ENCODE measurements around the gene LMX1A.

DNA sequence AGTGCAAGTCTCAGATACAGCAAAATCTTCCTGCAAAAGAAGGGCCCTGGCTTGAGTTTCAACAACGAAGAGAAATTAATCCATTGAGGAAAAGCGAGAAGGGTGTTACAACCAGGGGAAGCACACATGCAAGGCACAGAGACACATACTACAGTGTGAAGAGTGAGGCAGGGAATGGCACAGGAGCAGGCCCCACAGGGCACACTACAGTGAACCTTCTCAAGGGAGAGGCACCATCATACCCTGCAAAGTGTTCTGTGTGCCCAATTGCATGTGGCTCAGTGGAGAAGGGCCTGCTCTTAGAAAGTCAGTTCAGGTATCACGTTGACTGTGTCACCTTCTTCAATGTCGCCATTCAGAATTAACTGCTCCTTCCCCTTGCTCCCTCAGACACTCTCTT is 60.3 kb downstream of the LMX1A start:
- TF ChIP-seq, protein P1, sequence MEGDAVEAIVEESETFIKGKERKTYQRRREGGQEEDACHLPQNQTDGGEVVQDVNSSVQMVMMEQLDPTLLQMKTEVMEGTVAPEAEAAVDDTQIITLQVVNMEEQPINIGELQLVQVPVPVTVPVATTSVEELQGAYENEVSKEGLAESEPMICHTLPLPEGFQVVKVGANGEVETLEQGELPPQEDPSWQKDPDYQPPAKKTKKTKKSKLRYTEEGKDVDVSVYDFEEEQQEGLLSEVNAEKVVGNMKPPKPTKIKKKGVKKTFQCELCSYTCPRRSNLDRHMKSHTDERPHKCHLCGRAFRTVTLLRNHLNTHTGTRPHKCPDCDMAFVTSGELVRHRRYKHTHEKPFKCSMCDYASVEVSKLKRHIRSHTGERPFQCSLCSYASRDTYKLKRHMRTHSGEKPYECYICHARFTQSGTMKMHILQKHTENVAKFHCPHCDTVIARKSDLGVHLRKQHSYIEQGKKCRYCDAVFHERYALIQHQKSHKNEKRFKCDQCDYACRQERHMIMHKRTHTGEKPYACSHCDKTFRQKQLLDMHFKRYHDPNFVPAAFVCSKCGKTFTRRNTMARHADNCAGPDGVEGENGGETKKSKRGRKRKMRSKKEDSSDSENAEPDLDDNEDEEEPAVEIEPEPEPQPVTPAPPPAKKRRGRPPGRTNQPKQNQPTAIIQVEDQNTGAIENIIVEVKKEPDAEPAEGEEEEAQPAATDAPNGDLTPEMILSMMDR (conservative IDR thresholded peaks at IDR 0.05; ENCODE audit: low read length) = no peak
- TF ChIP-seq EZH2phosphoT487 (IDR thresholded peaks at IDR 0.05; ENCODE audit: borderline replicate concordance) = no peak
